WTC11 (cell line): ENCODE data around the gene C17orf114.

ENCODE experiments used
- ATAC-seq: fragments of 200-7000 bp; cut with Tn5 transposase; 2 replicates; pipeline ENCODE4 v1.10.0; 2021; ENCODE audit warnings: mild to moderate bottlenecking, moderate library complexity
- CTCF ChIA-PET: fragments of 300-600 bp; sonication (Branson Sonifier 250); formaldehyde crosslinking; loops from one replicate; lab custom pipeline; 2021; ENCODE audit warnings: antibody characterized with exemption; lab: Charles Lee
- POLR2A ChIA-PET: fragments of 350-600 bp; sonication (Branson Sonifier 250); formaldehyde crosslinking; loops from one replicate; lab custom pipeline; 2021; ENCODE audit warnings: antibody characterized with exemption; lab: Charles Lee
- DNase-seq: peaks from one replicate; pipeline ENCODE4 v3.0.0; 2021; ENCODE audit warnings: low spot score
- H3K27ac Mint-ChIP-seq: 2 replicates; pipeline ENCODE4 v1.8.0; 2021; ENCODE audit warnings: mixed read lengths
- H3K27me3 Mint-ChIP-seq: 2 replicates; pipeline ENCODE4 v1.8.0; 2021; ENCODE audit warnings: low read depth, mild to moderate bottlenecking, moderate library complexity, mixed read lengths
- H3K36me3 Mint-ChIP-seq: 2 replicates; pipeline ENCODE4 v1.8.0; 2021; ENCODE audit warnings: mixed read lengths
- H3K4me1 Mint-ChIP-seq: 2 replicates; pipeline ENCODE4 v1.8.0; 2022; ENCODE audit warnings: mixed read lengths
- H3K4me3 Mint-ChIP-seq: 2 replicates; pipeline ENCODE4 v1.8.0; 2021; ENCODE audit warnings: mild to moderate bottlenecking, moderate library complexity, mixed read lengths
- H3K9me3 Mint-ChIP-seq: 2 replicates; pipeline ENCODE4 v1.8.0; 2021; ENCODE audit warnings: mixed read lengths
- AR ChIP-seq: fragments of 250-450 bp; sonication (Bioruptor Pico); IDR thresholded peaks from 2 replicates; pipeline ENCODE4 v1.9.0; 2021; ENCODE audit warnings: mild to moderate bottlenecking
- ELF4 ChIP-seq: sonication (generic); formaldehyde crosslinking; IDR thresholded peaks from 2 replicates; pipeline ENCODE4 v1.8.1; 2022; ENCODE audit warnings: low read depth, mild to moderate bottlenecking, moderate library complexity, missing genetic modification reagents
- ERG ChIP-seq: fragments of 250-450 bp; sonication (Bioruptor Pico); IDR thresholded peaks from 2 replicates; pipeline ENCODE4 v1.8.0; 2021; ENCODE audit warnings: mild to moderate bottlenecking
- FOXK1 ChIP-seq: sonication (generic); formaldehyde crosslinking; IDR thresholded peaks from 2 replicates; pipeline ENCODE4 v1.8.0; 2022; ENCODE audit warnings: mild to moderate bottlenecking, moderate library complexity, missing genetic modification reagents
- FOXP1 ChIP-seq: sonication (generic); formaldehyde crosslinking; IDR thresholded peaks from 2 replicates; pipeline ENCODE4 v1.8.0; 2022; ENCODE audit warnings: missing genetic modification reagents, mild to moderate bottlenecking, moderate library complexity, borderline replicate concordance
- IRF2 ChIP-seq: sonication (generic); formaldehyde crosslinking; IDR thresholded peaks from 2 replicates; pipeline ENCODE4 v1.8.0; 2022; ENCODE audit warnings: low read depth, missing genetic modification reagents, borderline replicate concordance
- JAZF1 ChIP-seq: fragments of 250-450 bp; sonication (Bioruptor Pico); IDR thresholded peaks from 2 replicates; pipeline ENCODE4 v1.9.0; 2021; ENCODE audit warnings: moderate library complexity, mild to moderate bottlenecking, inconsistent platforms
- MAX ChIP-seq: sonication (generic); formaldehyde crosslinking; IDR thresholded peaks from 2 replicates; pipeline ENCODE4 v1.8.0; 2022; ENCODE audit warnings: mild to moderate bottlenecking, missing genetic modification reagents
- MYBL2 ChIP-seq: sonication (generic); formaldehyde crosslinking; IDR thresholded peaks from 2 replicates; pipeline ENCODE4 v1.8.1; 2023; ENCODE audit warnings: mild to moderate bottlenecking, moderate library complexity, missing genetic modification reagents
- PREB ChIP-seq: sonication (generic); formaldehyde crosslinking; IDR thresholded peaks from 2 replicates; pipeline ENCODE4 v1.8.1; 2022; ENCODE audit warnings: mild to moderate bottlenecking, missing genetic modification reagents, moderate library complexity, borderline replicate concordance
- RORB ChIP-seq: fragments of 250-450 bp; sonication (Bioruptor Pico); IDR thresholded peaks from 2 replicates; pipeline ENCODE4 v1.9.0; 2021; ENCODE audit warnings: mild to moderate bottlenecking
- SP1 ChIP-seq: sonication (generic); formaldehyde crosslinking; conservative IDR thresholded peaks from 2 replicates; pipeline ENCODE4 v1.8.1; 2022; ENCODE audit warnings: missing genetic modification reagents
- ZBTB21 ChIP-seq: sonication (generic); formaldehyde crosslinking; IDR thresholded peaks from 2 replicates; pipeline ENCODE4 v1.8.1; 2023; ENCODE audit warnings: mild to moderate bottlenecking, missing genetic modification reagents, borderline replicate concordance
- ZNF317 ChIP-seq: sonication (generic); formaldehyde crosslinking; IDR thresholded peaks from 2 replicates; pipeline ENCODE4 v1.8.1; 2023; ENCODE audit warnings: low read depth, mild to moderate bottlenecking, moderate library complexity, missing genetic modification reagents, borderline replicate concordance
- ZNF416 ChIP-seq: fragments of 250-450 bp; sonication (Bioruptor Pico); IDR thresholded peaks from 2 replicates; pipeline ENCODE4 v1.9.0; 2021; ENCODE audit warnings: mild to moderate bottlenecking, inconsistent platforms
- ZNF671 ChIP-seq: fragments of 250-450 bp; sonication (Bioruptor Pico); IDR thresholded peaks from 2 replicates; pipeline ENCODE4 v1.8.0; 2021; ENCODE audit warnings: mild to moderate bottlenecking
- TF ChIP-seq, protein P1 (sequence below): sonication (generic); formaldehyde crosslinking; IDR thresholded peaks from 2 replicates; pipeline ENCODE4 v1.8.0; 2023; ENCODE audit warnings: missing genetic modification reagents

The C17orf114 gene

GRCh38 chr17:4827399-4827798, 25.3 kb upstream of the C17orf114 start (continued):
- TF ChIP-seq ERG (CRISPR knock-in tag) = no peak
- TF ChIP-seq, all 79 proteins: peak for 0

- Mint-ChIP-seq H3K27ac (peak overlapping the region; percentile 67; the same call in 1 of the 2 replicates), H3K27me3 (no peaks in the 10 kb centered on the region), H3K9me3 (no peaks in the 10 kb centered on the region), H3K36me3 (peaks cover 8% of the 10 kb centered on the region)
- no peak for TF ChIP-seq IRF2 (CRISPR knock-in tag)
- TF ChIP-seq RORB (CRISPR knock-in tag) = no peak
- no peak for TF ChIP-seq SP1
- no peak for TF ChIP-seq FOXP1
- no peak for TF ChIP-seq ZNF671 (CRISPR knock-in tag)
- TF ChIP-seq ZBTB21 = no peak
- TF ChIP-seq, protein P1, sequence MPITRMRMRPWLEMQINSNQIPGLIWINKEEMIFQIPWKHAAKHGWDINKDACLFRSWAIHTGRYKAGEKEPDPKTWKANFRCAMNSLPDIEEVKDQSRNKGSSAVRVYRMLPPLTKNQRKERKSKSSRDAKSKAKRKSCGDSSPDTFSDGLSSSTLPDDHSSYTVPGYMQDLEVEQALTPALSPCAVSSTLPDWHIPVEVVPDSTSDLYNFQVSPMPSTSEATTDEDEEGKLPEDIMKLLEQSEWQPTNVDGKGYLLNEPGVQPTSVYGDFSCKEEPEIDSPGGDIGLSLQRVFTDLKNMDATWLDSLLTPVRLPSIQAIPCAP = no peak
- TF ChIP-seq ZNF317 = no peak
- TF ChIP-seq ERG (CRISPR knock-in tag) = no peak
- no peak for TF ChIP-seq AR (CRISPR knock-in tag)
- no peak for TF ChIP-seq ZNF416
- no peak for TF ChIP-seq ELF4 (CRISPR knock-in tag)
- TF ChIP-seq PREB (CRISPR knock-in tag) = no peak
- no peak for TF ChIP-seq MYBL2 (CRISPR knock-in tag)
- TF ChIP-seq MAX (CRISPR knock-in tag) = no peak
- TF ChIP-seq FOXK1 (CRISPR knock-in tag) = no peak
- no peak for TF ChIP-seq JAZF1
- TF ChIP-seq, all 79 proteins: peak for 0
- ChIA-PET POLR2A (no interaction called here), CTCF (interaction anchor here (0.9 to 1.8 kb wide), 3 partner anchors 35 to 113 kb away, joined by 3 to 4 read pairs (median 4); partner anchors contain the start of gene ARRB2)
- Mint-ChIP-seq H3K4me1 (no peaks in the 10 kb centered on the region), H3K4me3 (no peak overlapping the region)
- ATAC-seq (no peak), DNase-seq (no peak)
Observed at GRCh38 chr17:4823373-4824089, 21.4 kb upstream of the C17orf114 start.
